AG04450 (cell line): ENCODE measurements around the gene MSI2. TPM values are rescaled to one million over a fixed set of nuclear protein-coding genes. Genes with fewer than 3 reads are reported as not detected.

Experiments
- CTCF ChIA-PET: fragments of 300-600, 350-600 bp; formaldehyde crosslinking; extraction: SDS; loops from one replicate; lab custom pipeline; 2022; ENCODE audit warnings: antibody characterized with exemption, inconsistent platforms; lab: Charles Lee
- POLR2A ChIA-PET: fragments of 350-600 bp; formaldehyde crosslinking; extraction: SDS; loops from one replicate; lab custom pipeline; 2021; ENCODE audit warnings: antibody characterized with exemption, inconsistent platforms; lab: Yijun Ruan, JAX
- DNase-seq: peaks from one replicate; pipeline ENCODE4 v3.0.0-alpha.2; 2011; ENCODE audit warnings: low read depth, low spot score
- H3K27ac ChIP-seq: one replicate; pipeline ENCODE4 v1.5.1; 2012; ENCODE audit warnings: low read depth, low read length, control low read depth
- H3K27me3 ChIP-seq: one replicate; pipeline ENCODE4 v1.6.0; 2012; ENCODE audit warnings: low read length; ENCODE audit not compliant: control insufficient read depth, insufficient read depth
- H3K4me3 ChIP-seq: 2 replicates; pipeline ENCODE4 v1.5.1; 2011; ENCODE audit warnings: mild to moderate bottlenecking, low read depth, low read length, control low read depth
- H3K9me3 ChIP-seq: 2 replicates; pipeline ENCODE4 v1.5.1; 2012; ENCODE audit warnings: low read length; ENCODE audit not compliant: control insufficient read depth, insufficient read depth
- CTCF ChIP-seq: IDR thresholded peaks from 2 replicates; pipeline ENCODE4 v1.5.1; 2011; ENCODE audit warnings: low read depth, low read length, control low read depth, inconsistent platforms
- polyA plus RNA-seq: library from polyadenylated mRNA; depleted of rRNA; stranded (reverse); fragments of >200 nt; gene quantifications from 2 replicates; pipeline ENCODE4 v1.2.3, GENCODE V29; 2011

MSI2 gene
- polyA plus RNA-seq, 1 experiment, result 26.2 TPM

GRCh38 chr17:57328109-57328882, 72.0 kb downstream of the MSI2 start:
- CTCF ChIA-PET, result interaction anchor here (1.5 kb wide), 1 partner anchor 71 kb away, joined by 3 read pairs; no protein-coding TSS in a partner anchor
- Histone ChIP-seq H3K9me3 (no peaks in the 10 kb centered on the region), H3K27ac (no peak overlapping the region), H3K4me3 (no peak overlapping the region), H3K27me3 (no peaks in the 10 kb centered on the region)
- POLR2A ChIA-PET, result interaction anchor here (0.7 kb wide), 1 partner anchor 42 kb away, joined by 5 read pairs; no protein-coding TSS in a partner anchor
- peak; percentile 6 for DNase-seq
- TF ChIP-seq CTCF, result no peak

- TF ChIP-seq CTCF, result no peak
- ChIA-PET CTCF (interaction anchor here (0.8 to 1.5 kb wide), 2 partner anchors 72 to 87 kb away, joined by 3 read pairs; no protein-coding TSS in a partner anchor), POLR2A (no interaction called here)
- Histone ChIP-seq H3K9me3 (no peaks in the 10 kb centered on the region), H3K4me3 (no peak overlapping the region), H3K27ac (no peak overlapping the region), H3K27me3 (no peaks in the 10 kb centered on the region)
- no peak for DNase-seq
These were observed 73.3 kb downstream of the MSI2 start for GRCh38 chr17:57329380-57330214.

GRCh38 chr17:57330587-57330986, 74.3 kb downstream of the MSI2 start:
- CTCF ChIA-PET, result no interaction called here
- no peaks in the 10 kb centered on the region for H3K9me3 ChIP-seq
- no peak overlapping the region for H3K27ac ChIP-seq
- H3K4me3 ChIP-seq, result no peak overlapping the region
- no peak for TF ChIP-seq CTCF
- POLR2A ChIA-PET, result no interaction called here
- H3K27me3 ChIP-seq, result no peaks in the 10 kb centered on the region
- DNase-seq, result no peak

- Histone ChIP-seq H3K27me3 (no peaks in the 10 kb centered on the region), H3K9me3 (no peaks in the 10 kb centered on the region), H3K4me3 (no peak overlapping the region), H3K27ac (no peak overlapping the region)
- ChIA-PET POLR2A (no interaction called here), CTCF (interaction anchor here (1.1 kb wide), 1 partner anchor 88 kb away, joined by 5 read pairs; no protein-coding TSS in a partner anchor)
- TF ChIP-seq CTCF, result no peak
- no peak for DNase-seq
These were observed 75.1 kb downstream of the MSI2 start for GRCh38 chr17:57331423-57331822.

- no peak for DNase-seq
- no peaks in the 10 kb centered on the region for H3K27me3 ChIP-seq
- no peak overlapping the region for H3K4me3 ChIP-seq
- no peak for TF ChIP-seq CTCF
- no peaks in the 10 kb centered on the region for H3K9me3 ChIP-seq
- no peak overlapping the region for H3K27ac ChIP-seq
- CTCF ChIA-PET, result no interaction called here
- POLR2A ChIA-PET, result interaction anchor here (0.7 kb wide), 1 partner anchor 326 kb away, joined by 3 read pairs; no protein-coding TSS in a partner anchor
These were observed 76.2 kb downstream of the MSI2 start for GRCh38 chr17:57332501-57332900.
